Measurements from ENCODE around the gene TRAPPC13.

DNA sequence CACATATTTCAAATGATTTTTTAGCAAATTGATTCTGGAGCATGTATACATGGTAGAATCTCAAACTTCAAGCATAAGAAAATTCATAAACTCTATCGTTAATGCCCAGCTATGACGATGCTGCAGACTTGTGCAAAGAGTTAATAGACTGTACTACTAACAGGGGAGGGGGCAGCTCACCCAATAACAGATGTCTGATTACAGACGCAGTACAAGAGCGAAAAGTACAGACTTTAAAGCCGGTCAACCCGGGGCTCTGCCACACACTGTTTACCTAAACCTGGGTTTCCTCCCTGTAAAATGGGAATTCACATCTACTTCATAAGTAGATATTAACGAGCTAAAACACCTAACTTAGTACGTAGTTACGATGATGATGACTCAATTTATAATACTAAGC lies 1.3 kb upstream of the TRAPPC13 start:
- TF ChIP-seq, protein P1, sequence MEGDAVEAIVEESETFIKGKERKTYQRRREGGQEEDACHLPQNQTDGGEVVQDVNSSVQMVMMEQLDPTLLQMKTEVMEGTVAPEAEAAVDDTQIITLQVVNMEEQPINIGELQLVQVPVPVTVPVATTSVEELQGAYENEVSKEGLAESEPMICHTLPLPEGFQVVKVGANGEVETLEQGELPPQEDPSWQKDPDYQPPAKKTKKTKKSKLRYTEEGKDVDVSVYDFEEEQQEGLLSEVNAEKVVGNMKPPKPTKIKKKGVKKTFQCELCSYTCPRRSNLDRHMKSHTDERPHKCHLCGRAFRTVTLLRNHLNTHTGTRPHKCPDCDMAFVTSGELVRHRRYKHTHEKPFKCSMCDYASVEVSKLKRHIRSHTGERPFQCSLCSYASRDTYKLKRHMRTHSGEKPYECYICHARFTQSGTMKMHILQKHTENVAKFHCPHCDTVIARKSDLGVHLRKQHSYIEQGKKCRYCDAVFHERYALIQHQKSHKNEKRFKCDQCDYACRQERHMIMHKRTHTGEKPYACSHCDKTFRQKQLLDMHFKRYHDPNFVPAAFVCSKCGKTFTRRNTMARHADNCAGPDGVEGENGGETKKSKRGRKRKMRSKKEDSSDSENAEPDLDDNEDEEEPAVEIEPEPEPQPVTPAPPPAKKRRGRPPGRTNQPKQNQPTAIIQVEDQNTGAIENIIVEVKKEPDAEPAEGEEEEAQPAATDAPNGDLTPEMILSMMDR (IDR thresholded peaks at IDR 0.05): no peak
- TF ChIP-seq POLR2A (IDR thresholded peaks at IDR 0.05): no peak

Measured in right lobe of liver (tissue), 4 donors.